Measurements from ENCODE around the gene XPO6. TPM values are rescaled to one million over a fixed set of nuclear protein-coding genes. Genes with fewer than 3 reads are reported as not detected.

The XPO6 gene
- total RNA-seq, 1 donor from 2014 or later: 227 TPM

Other genes starting within 250 kb of the XPO6 start
- not detected in 2 replicates for gene GSG1L, start 148.3 kb downstream of the XPO6 start, total RNA-seq
- 1.3 and 1.4 TPM in 2 replicates for gene SBK1, start 80.6 kb upstream of the XPO6 start, total RNA-seq
- gene NPIPB6, start 151.5 kb upstream of the XPO6 start, total RNA-seq: 2.6 and 2.7 TPM in 2 replicates
- gene EIF3CL, start 191.9 kb upstream of the XPO6 start, total RNA-seq: 169 and 197 TPM in 2 replicates